Spleen (tissue), 7 donors: Measurements from ENCODE around the gene SLC41A3.

ENCODE experiments used
- CTCF ChIP-seq, 11 experiments: fragments of 200-600 bp in 7 of 11; fragments of 450-650 bp in 4 of 11; sonication (generic) in 4 of 11; IDR thresholded peaks in 8 of 11; conservative IDR thresholded peaks in 3 of 11; 1 replicate in 7 of 11; 2 replicates in 4 of 11; pipeline versions ENCODE4 v1.4.0 to v1.8.0; 2016 to 2021; ENCODE audit warnings: antibody characterized with exemption in 11 of 11, inconsistent platforms in 4 of 11, mild to moderate bottlenecking in 1 of 11
- POLR2A ChIP-seq, 3 donors: fragments of 450-650 bp; IDR thresholded peaks; one replicate each; pipeline ENCODE4 v1.5.1; 2017; ENCODE audit warnings: antibody characterized with exemption in 3 of 3, mild to moderate bottlenecking in 1 of 3
- POLR2AphosphoS5 ChIP-seq, 3 donors: sonication (generic); formaldehyde crosslinking; IDR thresholded peaks; one replicate each; pipeline ENCODE4 v1.5.1; 2017; ENCODE audit warnings: antibody characterized with exemption in 3 of 3
- donor health status: DM: no; HTN: no; CAD: no; lungs with moderate emphysema.
- donor health status: DM: no; HTN: no; CAD: no.
- donor health status: DM: no; HTN: no; CAD: no.

DNA sequence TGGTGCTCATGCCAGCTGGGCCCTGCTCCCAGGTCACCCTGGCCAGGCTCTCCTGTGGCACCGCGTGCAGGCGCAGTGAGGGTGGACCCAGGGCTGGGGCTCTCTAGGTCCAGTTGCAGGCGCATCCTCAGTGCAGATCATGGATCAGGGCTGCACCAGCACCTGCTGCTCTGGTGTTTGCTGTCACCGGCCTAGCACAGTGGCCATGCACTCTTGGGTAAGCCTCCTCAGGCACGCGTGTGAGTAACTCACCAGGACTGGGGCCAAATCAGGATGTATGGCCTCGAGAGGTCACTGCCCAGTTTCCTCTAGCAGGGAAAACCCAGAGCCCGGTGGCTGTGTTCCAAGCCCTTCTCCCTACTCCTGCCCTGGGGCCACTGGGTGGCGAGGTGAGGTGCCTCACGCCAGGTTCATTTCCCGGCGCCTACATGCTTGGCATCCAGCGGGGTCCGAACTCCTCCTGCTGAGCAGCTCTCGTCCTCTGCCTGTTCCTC lies 45.5 kb upstream of the SLC41A3 start:
- TF ChIP-seq POLR2A (IDR thresholded peaks at IDR 0.05) = no peak
- no peak for TF ChIP-seq CTCF (IDR thresholded peaks at IDR 0.05 in 8 of 11, conservative IDR thresholded peaks at IDR 0.05 in 3 of 11)
- peak; percentile 37 to 59 (median 57) for TF ChIP-seq POLR2AphosphoS5 (IDR thresholded peaks at IDR 0.05)
